Thymus (tissue), 11 donors: Measurements from ENCODE around the gene FRMD4A. TPM values are rescaled to one million over a fixed set of nuclear protein-coding genes. Genes with fewer than 3 reads are reported as not detected.
"Not testable (repeated sequence)": the region's sequence is repeated elsewhere in the genome, so short reads cannot be mapped to it uniquely, and the experiment has no call there.

Source experiments
- DNase-seq, 9 donors: peaks; one replicate each; pipeline ENCODE4 v3.0.0-alpha.2; 2013; ENCODE audit warnings: low spot score in 9 of 9, low read depth in 6 of 9, missing footprints in 1 of 9
- H3K27ac ChIP-seq, 2 donors: one replicate each; pipeline ENCODE4 v1.5.1; 2013; ENCODE audit warnings: control low read depth in 1 of 2, low read depth in 1 of 2, low read length in 1 of 2, mild to moderate bottlenecking in 1 of 2, moderate library complexity in 1 of 2
- H3K27me3 ChIP-seq, 2 donors: one replicate each; pipeline ENCODE4 v1.5.1; 2013; ENCODE audit warnings: low read length in 1 of 2; ENCODE audit not compliant: control insufficient read depth in 2 of 2, insufficient read depth in 1 of 2
- H3K36me3 ChIP-seq, 2 donors: one replicate each; pipeline ENCODE4 v1.5.1; 2013; ENCODE audit warnings: low read length in 1 of 2, mild to moderate bottlenecking in 1 of 2, moderate library complexity in 1 of 2; ENCODE audit not compliant: control insufficient read depth in 2 of 2, insufficient read depth in 2 of 2
- H3K4me1 ChIP-seq, 2 donors: one replicate each; pipeline ENCODE4 v1.5.1; 2013; ENCODE audit warnings: low read length in 2 of 2; ENCODE audit not compliant: control insufficient read depth in 2 of 2, insufficient read depth in 2 of 2
- H3K4me3 ChIP-seq, 2 donors: one replicate each; pipeline ENCODE4 v1.5.1; 2013; ENCODE audit warnings: low read length in 2 of 2, control low read depth in 1 of 2, mild to moderate bottlenecking in 1 of 2
- H3K9me3 ChIP-seq, 2 donors: one replicate each; pipeline ENCODE4 v1.5.1; 2013; ENCODE audit warnings: low read length in 1 of 2, mild to moderate bottlenecking in 1 of 2; ENCODE audit not compliant: control insufficient read depth in 2 of 2, insufficient read depth in 1 of 2
- WGBS: extraction: QIAGEN DNeasy Blood & Tissue Kit; methylation state at CpG from one replicate; pipeline ENCODE4 v1.1.7; 2013; 5-methylcytosine and 5-hydroxymethylcytosine counted together
- polyA plus RNA-seq: library from polyadenylated mRNA; stranded (reverse); fragments of 200-250 nt; gene quantifications from one replicate; pipeline ENCODE4 v1.2.3, GENCODE V29; 2013
- total RNA-seq: library from RNA; stranded (reverse); fragments of 120-200 nt; gene quantifications from one replicate; pipeline ENCODE4 v1.2.4, GENCODE V29; 2013
- donor health status: healthy.

The FRMD4A gene
- total and polyA plus RNA-seq, 2 donors = 13.3 to 16.2 TPM

DNA sequence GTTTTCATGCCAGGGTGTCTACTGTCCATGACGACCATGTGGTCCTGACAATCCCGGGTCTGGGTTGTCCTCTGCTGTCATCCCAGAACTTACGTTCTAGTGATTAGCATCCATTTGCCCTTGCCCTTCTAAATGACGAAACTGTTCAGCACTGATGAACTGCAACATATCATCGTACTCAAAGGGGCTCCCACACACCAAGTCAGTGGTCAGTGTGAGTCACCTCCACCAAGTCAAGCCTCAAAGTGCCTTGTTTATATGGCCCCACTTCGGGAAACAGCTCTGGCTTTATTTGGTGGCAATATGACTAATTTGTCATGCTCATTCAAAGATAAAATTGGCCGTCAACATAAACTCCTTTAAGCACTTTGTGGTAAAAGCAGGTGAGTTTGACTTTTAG is 110.7 kb downstream of the FRMD4A start:
- Histone ChIP-seq H3K4me3 (no peak overlapping the region), H3K36me3 (no peaks in the 10 kb centered on the region), H3K27ac (no peak overlapping the region), H3K4me1 (no peaks in the 10 kb centered on the region), H3K27me3 (no peaks in the 10 kb centered on the region), H3K9me3 (no peaks in the 10 kb centered on the region)
- 94% methylated on average over 7 of the region's 7 CpGs for WGBS
- no peak for DNase-seq

DNA sequence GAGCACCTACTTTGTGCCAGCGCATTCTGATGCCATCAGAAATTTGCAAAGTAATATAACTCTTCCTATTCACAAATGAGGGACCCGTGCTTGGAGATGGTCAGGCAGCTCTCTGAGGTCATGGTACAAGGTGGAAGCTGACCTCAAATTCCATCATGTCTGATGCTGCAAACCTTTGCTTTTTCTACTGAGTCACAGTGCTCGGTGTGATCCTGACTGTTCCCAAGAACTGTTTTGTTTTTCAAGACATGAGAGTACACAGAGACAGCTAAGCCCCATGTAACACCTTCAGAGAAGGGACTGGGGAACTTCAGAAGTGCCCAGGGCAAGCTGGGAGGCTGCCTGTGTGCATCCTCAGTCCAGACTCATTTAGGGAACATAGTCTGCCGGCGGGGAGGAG is 111.3 kb downstream of the FRMD4A start:
- H3K4me3 ChIP-seq = no peak overlapping the region
- no peaks in the 10 kb centered on the region for H3K4me1 ChIP-seq
- H3K27ac ChIP-seq = no peak overlapping the region
- no peak for DNase-seq
- no peaks in the 10 kb centered on the region for H3K36me3 ChIP-seq
- H3K9me3 ChIP-seq = no peaks in the 10 kb centered on the region
- 91% methylated on average over 5 of the region's 5 CpGs for WGBS
- H3K27me3 ChIP-seq = no peaks in the 10 kb centered on the region

DNA sequence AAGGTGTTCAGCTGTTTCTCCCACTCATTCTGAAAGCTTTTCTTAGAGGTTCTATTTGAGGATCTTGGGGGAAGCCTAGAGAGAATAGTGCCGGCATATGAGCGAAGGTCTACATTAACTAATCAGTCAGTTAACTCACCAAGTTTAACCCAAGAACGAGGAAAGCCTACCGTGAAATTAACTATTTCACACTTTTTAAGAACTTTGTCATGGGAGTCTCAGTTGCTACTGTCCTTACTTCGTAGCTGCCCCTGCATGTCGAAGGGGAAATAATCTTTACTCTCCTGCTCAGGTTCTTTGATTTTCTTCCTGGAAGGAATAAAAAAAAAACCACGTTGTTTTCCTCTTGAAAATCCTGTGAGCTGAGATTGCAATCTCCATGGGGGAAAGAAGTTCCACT is 115.1 kb downstream of the FRMD4A start:
- H3K4me1 ChIP-seq = no peaks in the 10 kb centered on the region
- DNase-seq = no peak
- no peaks in the 10 kb centered on the region for H3K36me3 ChIP-seq
- no peak overlapping the region for H3K27ac ChIP-seq
- no peaks in the 10 kb centered on the region for H3K9me3 ChIP-seq
- WGBS = 92% methylated on average over 7 of the region's 7 CpGs
- H3K27me3 ChIP-seq = no peaks in the 10 kb centered on the region
- no peak overlapping the region for H3K4me3 ChIP-seq

DNA sequence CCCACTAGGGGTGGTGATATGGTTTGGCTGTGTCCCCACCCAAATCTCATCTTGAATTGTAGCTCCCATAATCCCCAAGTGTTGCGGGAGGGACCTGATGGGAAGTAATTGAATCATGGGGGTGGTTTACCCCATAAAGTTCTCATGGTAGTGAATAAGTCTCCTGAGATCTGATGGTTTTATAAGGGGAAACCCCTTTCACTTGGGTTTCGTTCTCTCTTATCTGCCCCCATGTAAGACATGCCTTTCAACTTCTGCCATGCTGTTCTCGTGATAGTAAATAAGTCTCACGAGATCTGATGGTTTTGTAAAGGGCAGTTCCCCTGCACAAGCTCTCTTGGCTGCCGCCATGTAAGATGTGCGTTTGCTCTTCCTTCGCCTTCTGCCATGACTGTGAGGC is 117.0 kb downstream of the FRMD4A start:
- not testable (repeated sequence) for H3K4me1 ChIP-seq, H3K9me3 ChIP-seq, H3K27me3 ChIP-seq, DNase-seq, H3K4me3 ChIP-seq, H3K27ac ChIP-seq, H3K36me3 ChIP-seq
- 91% methylated on average over 7 of the region's 7 CpGs for WGBS

DNA sequence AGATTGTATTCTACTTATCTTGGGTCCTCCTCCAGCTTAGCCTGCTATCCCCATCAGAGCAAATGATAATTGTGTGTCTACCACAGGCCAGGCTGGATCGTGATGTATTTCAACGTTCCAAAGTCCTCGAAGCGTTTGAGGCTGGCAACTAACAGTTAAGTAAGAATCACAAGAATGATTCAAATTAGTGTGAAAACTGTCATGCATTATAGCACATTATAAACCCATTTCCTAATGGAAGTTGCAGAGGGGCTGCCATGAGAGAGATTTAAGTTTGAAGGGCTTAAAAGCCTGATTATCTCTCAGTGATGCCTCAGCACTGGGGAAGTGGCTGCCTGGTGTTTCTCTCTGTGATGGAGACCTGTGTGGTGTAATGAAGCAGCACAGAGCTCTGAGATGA is 119.1 kb downstream of the FRMD4A start:
- Histone ChIP-seq H3K27me3 (no peaks in the 10 kb centered on the region), H3K4me1 (no peaks in the 10 kb centered on the region), H3K36me3 (no peaks in the 10 kb centered on the region), H3K27ac (no peak overlapping the region), H3K9me3 (no peaks in the 10 kb centered on the region), H3K4me3 (no peak overlapping the region)
- WGBS = 93% methylated on average over 4 of the region's 4 CpGs
- DNase-seq = no peak

DNA sequence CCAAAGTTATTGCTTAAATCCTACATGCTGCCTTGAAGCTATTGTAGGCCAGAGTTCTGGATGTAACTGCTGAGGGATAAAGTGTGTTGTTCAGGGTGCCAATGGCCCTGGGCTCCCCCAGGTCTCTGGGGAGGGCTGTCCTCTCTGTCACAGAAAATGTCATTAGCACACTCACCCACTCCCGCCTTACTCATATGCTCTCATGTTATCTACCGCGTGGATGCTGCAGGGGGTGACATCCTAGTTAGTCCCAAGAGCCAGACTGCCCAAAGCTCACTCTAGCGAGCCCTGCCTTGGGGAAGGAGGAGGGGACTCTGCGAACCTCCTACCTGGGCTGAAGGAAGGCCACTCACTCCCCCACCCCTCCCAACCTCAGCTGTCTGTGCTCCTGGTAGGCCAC is 122.5 kb downstream of the FRMD4A start:
- Histone ChIP-seq H3K4me1 (no peaks in the 10 kb centered on the region), H3K9me3 (no peaks in the 10 kb centered on the region), H3K27me3 (no peaks in the 10 kb centered on the region), H3K36me3 (no peaks in the 10 kb centered on the region), H3K4me3 (no peak overlapping the region), H3K27ac (no peak overlapping the region)
- DNase-seq = no peak
- 96% methylated on average over 5 of the region's 5 CpGs for WGBS

DNA sequence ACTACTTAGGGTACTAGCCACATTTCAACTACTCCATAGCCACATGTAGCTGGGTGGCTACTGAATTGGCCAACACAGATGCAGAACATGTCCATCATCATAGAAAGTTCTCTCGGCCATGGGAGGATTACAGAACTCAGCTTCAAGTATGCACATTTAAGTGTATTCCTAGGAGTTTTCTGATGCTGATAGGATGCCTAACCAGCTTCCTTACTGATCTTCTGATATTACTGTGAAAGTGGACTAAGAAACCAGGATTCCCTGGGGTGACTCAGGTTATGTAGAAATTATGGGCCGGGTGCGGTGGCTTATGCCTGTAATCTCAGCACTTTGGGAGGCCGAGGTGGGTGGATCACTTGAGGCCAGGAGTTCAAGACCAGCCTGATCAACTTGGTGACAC is 125.5 kb downstream of the FRMD4A start:
- DNase-seq = no peak
- no peaks in the 10 kb centered on the region for H3K4me1 ChIP-seq
- WGBS = 99% methylated on average over 4 of the region's 4 CpGs
- no peak overlapping the region for H3K27ac ChIP-seq
- H3K27me3 ChIP-seq = peaks cover 0 to 7% of the 10 kb centered on the region in 2 donors
- H3K4me3 ChIP-seq = no peak overlapping the region
- H3K9me3 ChIP-seq = no peaks in the 10 kb centered on the region
- no peaks in the 10 kb centered on the region for H3K36me3 ChIP-seq

DNA sequence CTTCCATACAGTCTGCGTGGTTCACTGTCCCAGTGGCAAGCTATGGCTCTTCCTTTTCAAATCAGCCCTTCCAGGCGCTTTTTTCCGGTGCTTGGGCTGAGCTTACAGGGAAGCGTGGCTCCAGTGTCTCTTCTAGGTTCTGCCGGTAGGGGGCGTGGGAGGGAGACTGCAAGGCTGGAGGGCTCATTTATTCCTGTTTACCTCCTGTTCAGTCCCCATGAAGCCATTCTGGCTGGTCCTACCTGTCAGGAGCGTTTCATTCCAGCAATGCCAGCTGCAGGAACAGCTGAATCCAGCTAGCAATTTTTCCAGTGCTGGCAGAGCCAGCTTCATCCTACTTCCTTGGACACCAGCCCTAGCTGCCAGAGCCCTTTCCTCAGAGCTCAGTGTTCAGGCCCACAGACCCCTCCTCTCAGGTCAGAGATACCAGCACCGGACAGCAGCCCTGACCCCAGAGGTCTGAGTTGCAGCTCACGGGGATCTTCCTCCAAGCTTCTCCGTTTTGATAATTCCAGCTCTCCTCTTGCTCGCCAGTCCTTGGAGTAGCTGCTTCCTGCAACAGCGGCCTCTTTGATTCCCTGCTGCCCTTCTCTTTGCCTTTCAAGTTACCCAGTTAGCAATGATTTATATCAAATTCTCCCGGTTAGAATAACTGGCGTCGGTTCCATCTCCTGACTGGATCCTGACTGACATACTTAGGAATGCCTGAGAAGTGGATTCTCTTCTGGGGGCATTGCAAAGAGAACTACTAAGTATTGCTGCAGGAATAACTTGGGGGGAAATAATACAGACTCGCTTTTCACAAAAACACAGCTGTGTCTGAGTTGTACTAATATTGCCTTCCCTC is 129.8 kb downstream of the FRMD4A start:
- DNase-seq = no peak
- WGBS = 66% methylated on average over 16 of the region's 16 CpGs
- H3K27ac ChIP-seq = no peak overlapping the region
- H3K36me3 ChIP-seq = no peaks in the 10 kb centered on the region
- no peak overlapping the region for H3K4me3 ChIP-seq
- H3K9me3 ChIP-seq = no peaks in the 10 kb centered on the region
- no peaks in the 10 kb centered on the region for H3K4me1 ChIP-seq
- peaks cover 0 to 9% of the 10 kb centered on the region in 2 donors for H3K27me3 ChIP-seq

DNA sequence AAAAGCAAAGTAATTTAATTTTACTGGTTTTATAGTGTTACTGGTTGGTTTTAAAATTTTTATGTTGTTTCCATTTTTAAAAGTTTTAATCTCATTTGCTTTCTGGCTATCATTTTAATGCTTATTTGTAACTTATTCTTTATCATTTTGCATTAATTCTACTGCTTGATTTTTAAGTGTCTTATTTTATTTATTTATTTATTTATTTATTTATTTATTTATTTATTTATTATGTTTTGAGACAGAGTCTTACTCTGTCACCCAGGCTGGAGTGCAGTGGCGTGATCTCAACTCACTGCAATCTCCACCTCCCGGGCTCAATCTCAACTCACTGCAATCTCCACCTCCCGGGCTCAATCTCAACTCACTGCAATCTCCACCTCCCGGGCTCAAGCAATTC is 131.6 kb downstream of the FRMD4A start:
- not testable (repeated sequence) for H3K4me1 ChIP-seq, H3K36me3 ChIP-seq, H3K9me3 ChIP-seq, H3K4me3 ChIP-seq, H3K27ac ChIP-seq, DNase-seq
- H3K27me3 ChIP-seq = peaks cover 3 to 12% of the 10 kb centered on the region in 2 donors
- WGBS = 98% methylated on average over 4 of the region's 4 CpGs
